Raji (cell line): ENCODE results near the gene NELFB.

Experiments
- POLR2A ChIP-seq: IDR thresholded peaks from 2 replicates; pipeline ENCODE4 v1.6.1; 2011; ENCODE audit warnings: low read depth, low read length, control low read depth; ENCODE audit not compliant: insufficient read depth

The NELFB gene

DNA sequence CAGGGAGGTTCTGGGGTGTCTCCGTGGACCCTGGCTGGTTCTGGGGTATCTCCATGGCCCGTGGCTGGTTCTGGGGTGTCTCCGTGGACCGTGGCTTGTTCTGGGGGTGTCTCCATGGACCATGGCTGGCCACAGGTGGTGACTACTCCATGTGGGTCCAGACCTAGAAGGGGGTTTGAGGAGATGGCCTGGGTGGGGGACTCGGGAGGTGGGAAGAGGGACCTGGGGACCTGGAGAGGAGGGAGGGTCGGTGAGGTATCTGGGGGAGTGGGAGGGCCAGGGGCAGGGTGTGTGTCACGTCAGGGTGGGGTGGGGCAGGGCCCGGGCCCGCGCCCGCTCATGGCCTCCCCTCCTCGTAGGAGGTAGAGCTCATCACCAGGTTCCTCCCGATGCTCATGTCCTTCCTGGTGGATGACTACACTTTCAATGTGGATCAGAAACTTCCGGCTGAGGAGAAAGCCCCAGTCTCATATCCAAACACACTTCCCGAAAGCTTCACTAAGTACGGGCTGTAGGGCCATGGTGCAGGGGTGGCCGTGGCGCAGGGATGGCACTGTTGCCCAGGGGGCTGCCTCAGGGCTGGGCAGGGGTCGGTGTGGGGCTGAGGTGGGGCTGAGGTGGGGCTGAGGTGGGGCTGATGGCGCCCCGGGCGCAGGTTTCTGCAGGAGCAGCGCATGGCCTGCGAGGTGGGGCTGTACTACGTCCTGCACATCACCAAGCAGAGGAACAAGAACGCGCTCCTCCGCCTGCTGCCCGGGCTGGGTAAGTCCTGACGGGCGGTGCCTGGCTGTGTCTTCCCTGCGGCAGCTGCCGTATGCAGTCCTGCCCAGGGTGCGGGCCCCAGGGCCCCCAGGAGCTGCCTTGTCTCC is 11.7 kb downstream of the NELFB start:
- no peak for TF ChIP-seq POLR2A

DNA sequence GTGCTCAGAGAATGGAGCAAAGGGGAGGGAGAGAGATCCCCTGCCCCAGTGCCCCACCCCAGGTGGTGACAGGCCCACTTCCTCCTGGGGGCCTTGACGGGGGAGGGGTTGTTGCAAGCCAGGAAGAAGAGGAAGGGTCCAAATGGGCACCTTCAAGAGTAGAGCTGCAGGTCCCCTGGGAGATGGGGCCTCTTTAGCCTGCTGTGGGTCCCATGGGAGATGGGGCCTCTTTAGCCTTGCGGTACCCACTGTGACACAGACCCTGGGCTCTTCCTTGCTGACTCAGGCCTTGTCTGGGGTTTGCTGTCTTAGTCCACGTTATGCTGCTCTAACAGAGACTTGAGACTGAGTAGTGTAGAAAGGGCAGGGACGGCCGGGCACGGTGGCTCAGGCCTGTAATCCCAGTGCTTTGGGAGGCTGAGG is 12.8 kb downstream of the NELFB start:
- peak; percentile 35; the same call in 1 of the 2 replicates for TF ChIP-seq POLR2A

DNA sequence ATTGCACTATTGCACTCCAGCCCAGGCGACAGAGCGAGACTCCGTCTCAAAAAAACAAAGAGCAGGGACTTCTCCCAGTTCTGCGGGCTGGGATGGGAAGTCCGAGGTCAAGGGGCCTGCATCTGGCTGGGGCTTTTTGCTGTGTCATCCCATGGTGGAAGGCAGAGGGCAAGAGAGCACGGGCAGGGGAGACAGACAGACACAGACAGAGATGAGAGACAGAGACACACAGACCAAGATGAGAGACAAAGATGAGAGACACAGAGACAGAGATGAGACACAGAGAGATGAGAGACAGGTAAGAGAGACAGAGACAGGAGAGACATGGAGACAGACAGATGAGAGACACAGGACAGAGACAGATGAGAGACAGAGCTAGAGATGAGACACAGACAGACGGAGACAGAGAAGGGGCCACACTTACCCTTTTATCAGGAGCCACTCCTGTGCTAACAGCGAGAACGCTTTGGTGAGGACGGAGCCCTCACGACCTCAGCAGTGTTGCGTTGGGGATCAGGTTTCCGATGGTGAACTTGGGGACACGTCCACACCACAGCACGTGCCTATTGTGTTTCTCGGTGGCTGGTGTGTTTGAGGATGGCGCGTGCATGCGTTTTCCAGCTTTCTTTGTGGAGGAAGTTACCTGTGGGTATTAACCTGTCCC is 13.5 kb downstream of the NELFB start:
- no peak for TF ChIP-seq POLR2A

DNA sequence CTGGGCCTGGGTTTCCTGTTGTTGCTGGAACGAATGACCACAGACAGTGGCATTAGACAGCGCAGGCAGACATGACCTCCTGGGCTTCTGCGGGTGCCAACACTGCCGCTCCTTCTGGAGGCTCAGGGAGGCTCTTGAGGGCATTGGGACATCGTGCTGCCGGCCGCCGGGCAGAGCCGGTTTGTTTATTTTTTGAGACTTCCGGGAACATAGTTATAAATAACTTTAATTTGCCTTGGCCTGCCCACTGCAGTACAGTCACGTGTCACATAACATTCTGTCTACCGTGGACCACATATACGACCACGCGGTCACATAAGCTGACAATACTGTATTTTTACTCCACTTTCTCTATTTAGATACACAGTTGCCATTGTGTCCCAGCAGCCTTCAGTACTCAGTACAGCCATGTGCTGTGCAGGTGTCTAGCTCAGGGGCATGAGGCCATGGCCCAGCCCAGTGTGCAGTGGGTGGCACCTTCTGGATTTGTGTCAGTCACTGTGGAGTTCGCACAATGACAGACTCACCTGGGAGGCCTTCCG is 14.2 kb downstream of the NELFB start:
- TF ChIP-seq POLR2A: 0 out of 2 replicates have a peak, but pooled peaks have one; percentile 18

DNA sequence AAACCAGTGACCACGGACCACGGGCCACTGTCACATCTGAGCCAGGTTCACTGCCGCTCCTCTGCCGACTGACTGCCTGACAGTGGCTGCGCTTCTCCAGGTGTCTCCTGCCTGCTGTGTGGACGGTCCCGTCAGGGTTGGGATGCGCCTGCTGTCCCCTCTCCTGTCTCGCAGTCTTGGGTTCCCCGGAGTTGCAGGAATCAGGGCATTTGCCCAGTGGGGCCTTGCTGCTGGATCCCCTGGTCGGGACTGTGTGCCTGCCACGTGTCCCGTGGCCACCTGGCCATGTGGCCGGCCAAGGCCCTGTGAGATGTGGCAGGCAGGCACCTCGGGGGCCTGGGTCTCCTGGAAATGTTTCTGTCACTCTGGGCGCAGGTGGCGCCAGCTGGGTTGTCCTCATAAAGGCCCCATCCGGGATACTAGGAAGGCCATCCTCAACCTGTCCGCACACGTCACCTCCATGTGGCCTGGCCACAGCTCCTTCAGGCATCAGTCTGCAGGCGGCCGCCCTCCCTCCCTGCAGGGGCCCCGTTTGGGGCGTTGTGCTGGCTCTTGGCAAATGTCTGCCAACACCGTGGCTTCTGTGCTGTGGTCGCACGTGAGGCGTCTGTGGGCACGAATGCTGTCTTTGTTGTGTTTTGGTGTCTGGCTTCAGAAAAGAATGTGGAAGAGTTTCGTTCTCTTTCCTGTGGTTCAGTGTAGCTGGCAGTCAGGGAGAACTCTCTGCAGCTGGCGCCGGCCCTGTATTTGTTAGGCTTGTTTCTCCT is 16.0 kb downstream of the NELFB start:
- TF ChIP-seq POLR2A: no peak

DNA sequence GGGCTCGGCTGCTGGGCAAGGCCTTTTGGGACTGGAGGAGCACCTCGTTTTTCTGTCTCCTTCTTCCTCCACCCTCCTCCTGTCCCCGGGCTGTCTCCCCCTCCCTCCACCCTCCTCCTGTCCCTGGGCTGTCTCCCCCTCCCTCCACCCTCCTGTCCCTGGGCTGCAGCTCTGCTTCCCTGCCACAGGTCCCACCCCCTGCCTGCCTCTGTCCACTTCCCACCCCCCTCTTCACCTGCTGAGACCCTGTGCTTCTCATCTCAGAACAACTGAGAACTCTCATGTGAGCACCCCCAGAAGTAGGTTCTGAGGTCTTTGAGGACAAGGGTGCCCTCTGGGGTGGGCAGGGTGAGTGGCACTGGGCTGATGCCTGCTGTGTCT is 16.6 kb downstream of the NELFB start:
- TF ChIP-seq POLR2A: no peak

DNA sequence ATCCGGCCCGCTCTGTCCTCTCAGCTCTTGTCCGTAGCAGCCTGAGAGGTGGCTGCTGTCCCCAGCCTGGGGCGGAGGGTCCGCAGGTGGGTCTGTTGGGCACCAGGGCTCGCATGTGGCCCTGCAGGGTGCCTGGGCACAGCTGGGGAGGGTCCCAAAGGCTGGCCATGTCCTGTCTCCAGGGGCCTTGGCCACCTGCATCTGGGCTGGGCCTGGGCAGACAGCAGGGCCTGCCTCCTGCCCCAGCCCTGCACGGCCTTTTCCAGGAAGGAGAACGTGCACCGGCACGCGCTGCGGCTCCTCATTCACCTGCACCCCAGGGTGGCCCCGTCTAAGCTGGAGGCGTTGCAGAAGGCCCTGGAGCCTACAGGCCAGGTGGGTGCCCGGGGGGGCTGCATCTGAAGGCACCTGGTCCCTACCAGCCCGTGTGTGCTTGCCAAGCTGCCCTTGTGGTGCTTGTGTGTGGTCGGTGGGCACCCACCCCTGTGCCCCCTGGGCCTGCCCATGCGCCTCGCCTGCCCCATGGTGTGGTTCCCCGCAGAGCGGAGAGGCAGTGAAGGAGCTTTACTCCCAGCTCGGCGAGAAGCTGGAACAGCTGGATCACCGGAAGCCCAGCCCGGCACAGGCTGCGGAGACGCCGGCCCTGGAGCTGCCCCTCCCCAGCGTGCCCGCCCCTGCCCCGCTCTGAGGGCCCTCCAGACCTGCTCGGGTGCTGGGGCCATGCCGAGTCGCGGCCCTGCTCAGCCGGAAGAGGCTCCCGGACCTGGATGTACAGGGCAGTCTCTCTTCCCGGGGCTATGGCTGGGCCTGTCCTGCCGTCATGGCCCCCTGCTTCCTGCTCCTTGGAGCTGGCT is 17.3 kb downstream of the NELFB start:
- TF ChIP-seq POLR2A: no peak

DNA sequence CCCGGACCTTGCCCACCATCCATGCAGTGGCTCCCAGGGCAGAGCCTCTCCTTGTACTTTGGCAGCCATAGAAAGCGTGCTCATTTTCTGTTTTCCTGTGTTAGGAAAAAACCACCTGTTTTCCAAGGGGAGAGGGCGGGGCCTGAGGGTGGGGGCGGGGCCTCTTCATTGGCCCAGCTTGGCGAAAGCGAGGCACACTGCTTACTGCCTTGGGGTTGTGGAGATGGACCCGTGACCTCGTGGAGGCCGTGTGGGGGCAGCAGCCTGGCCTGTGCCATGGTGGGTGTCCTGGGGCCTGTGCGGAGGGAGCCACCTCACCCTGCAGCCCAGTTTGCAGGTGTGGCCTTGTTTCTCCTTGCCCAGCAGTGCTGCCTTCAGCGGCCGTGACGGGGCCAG is 18.0 kb downstream of the NELFB start:
- TF ChIP-seq POLR2A: no peak

DNA sequence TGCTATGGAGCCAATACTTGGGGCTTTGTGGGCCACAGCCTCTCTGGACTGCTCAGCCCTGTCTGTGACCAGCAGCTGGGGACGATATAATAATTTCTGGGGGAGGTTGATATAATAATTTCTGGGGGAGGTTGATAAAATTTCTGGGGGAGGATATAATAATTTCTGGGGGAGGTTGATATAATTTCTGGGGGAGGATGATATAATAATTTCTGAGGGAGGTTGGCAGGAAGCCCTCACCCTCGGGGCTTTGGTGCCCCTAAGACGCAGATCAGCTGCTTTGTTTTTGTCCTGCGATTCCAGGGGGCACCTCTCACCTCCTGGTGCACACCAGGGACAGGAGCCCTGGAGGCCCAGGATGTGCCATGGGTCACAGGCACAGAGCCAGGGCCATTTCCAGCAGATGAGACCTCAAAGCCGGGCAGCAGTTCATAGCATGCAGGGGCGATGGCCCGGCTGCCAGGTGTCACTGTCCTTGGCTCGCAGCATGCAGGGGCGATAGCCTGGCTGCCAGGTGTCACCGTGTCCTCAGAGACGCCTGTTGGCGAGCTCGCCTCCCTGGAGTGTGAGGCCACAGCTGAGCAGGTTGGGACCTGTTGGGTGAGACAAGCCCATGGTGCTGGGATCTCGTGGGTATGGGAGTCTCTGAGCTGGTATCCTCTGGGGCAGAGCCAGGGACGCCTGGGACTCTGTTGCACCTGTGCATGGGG is 18.6 kb downstream of the NELFB start:
- TF ChIP-seq POLR2A: no peak

DNA sequence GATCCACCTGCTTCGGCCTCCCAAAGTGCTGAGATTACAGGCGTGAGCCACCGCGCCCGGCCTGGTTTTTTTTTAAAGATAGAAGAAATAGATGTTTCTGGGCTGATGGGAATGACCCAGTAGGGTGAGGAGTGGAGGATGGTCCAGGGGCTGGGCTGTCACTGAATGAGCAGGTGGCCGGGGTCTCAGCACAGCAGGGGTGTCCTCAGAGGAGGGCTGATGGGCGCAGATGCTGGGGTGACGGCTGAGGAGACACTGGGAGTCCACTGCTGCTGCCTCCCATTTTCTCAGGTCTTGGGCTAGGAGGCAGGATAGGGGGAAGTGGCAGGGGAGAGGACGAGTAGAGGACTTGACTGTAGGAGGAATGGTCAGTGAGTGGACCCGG is 20.1 kb downstream of the NELFB start:
- no peak for TF ChIP-seq POLR2A

DNA sequence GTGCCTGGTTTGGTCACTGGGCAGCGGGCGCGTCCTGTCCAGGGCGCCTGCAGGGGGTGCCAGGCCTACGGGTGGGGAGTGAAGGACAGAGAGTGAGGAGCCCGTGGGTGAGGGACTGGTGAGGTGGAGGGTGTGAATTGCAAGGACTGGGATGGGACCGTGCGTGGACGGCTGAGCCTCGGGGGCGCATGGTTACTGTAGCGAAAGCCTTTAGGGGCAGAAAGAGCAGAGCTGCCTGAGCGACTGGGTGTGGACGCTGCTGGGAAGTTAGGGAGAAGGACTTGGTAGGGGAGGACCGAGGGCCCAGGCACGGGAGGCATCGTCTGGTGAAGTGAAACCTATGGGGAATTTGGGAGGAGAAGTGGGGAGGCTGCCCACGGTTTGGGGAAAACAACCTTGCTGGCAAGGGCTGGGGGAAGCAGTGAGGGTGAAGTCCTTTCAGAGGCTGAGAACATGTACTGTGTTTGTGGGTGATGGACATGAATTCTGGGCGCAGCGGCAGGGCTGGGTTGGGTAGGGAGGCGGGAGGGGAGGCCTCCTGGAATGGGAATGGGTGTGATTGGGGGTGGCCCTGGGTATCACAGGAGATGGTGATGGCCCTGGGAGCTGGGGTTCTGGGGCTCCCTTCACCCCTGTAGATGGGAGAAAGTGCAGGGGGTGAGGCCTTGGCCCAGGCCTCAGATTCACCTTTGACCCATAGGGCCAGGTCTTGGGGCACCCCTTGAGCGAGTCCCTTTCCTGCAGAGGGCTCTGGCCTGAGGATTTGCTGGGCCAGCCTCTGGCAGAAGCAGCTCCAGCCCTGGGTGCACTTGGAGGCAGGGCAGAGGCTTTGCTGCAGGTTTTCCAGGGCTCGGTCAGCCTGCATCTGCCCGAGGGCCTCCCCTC is 20.7 kb downstream of the NELFB start:
- no peak for TF ChIP-seq POLR2A

DNA sequence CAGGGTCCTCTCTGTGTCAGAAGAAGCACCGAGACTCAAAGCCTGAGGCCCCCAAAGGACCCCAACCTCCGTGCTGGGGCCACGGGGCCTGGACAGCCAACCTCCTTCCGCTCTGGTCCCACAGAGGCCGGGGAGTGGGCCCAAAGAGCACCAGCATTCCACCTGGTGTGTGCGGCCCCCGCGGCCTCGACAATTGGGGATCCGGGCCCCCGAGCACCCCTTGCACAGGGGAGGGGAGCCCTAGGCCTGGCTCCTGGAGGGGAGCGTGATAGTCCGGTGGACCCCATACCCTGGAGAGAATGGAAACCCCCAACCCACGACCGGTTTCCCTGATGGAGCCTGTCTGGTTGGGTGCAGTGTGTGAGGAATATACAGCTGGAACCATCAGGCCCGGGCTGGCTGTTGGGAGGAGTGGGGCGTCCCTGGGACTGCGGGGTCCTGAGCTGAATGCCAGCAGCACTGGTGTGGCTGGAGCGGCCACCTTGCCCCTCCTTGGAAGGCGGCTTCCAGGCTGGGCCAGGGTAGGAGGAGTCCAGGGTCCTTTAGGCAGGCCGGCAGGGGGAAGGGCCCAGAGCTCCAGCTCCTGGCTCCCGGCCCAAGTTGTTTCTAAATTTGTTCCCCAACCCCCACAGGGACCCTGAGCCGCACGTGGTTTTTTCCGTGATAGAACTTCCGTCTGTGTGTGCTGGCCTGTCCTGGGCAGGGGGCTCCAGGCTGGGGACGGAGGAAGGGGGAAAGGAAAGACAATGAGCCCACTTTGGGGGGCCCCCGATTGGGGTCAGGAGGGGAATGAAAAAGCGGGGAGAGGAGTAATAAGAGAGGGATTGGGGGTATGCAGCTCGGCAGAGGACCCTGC is 21.6 kb downstream of the NELFB start:
- no peak for TF ChIP-seq POLR2A
